ENCODE measurements around the gene TTLL9. TPM values are rescaled to one million over a fixed set of nuclear protein-coding genes. Genes with fewer than 3 reads are reported as not detected.

Gene TTLL9
- total and polyA plus RNA-seq, 10 of the 15 experiments (the other 5 are each of a cell fraction or from before 2014, with no cell fraction given) = 0.03 to 0.77 (median 0.11) TPM; not detected in 2

- Histone ChIP-seq H3K27ac (ENCODE audit: control insufficient read depth, insufficient read depth) (no peak overlapping the region), H2AFZ (ENCODE audit: control insufficient read depth, low read depth, low read length) (no peak overlapping the region), H3K9me3 (replicated peaks; ENCODE audit: control insufficient read depth, insufficient read depth, low read length) (no peaks in the 10 kb centered on the region), H3K36me3 (ENCODE audit: control insufficient read depth in 2 of 2, insufficient read depth in 2 of 2, low read length in 1 of 2) (no peaks in the 10 kb centered on the region), H3K4me1 (ENCODE audit: control insufficient read depth, insufficient read depth, low read length) (peaks cover 13% of the 10 kb centered on the region), H3K4me3 (no peak overlapping the region), H3K9ac (ENCODE audit: control insufficient read depth, insufficient read depth, low read length) (no peak overlapping the region), H3K27me3 (replicated peaks in 1 of 2; ENCODE audit: control insufficient read depth in 2 of 2, insufficient read depth in 2 of 2, low read length in 1 of 2) (peaks cover 6 to 13% of the 10 kb centered on the region in 2 experiments), H3K4me2 (ENCODE audit: control insufficient read depth, insufficient read depth) (no peak overlapping the region), H4K20me1 (ENCODE audit: control insufficient read depth, insufficient read depth) (no peaks in the 10 kb centered on the region), H3K79me2 (ENCODE audit: control insufficient read depth, insufficient read depth, low read length) (no peaks in the 10 kb centered on the region)
- ChIA-PET POLR2A (interaction anchor here (0.7 to 6.1 kb wide), 9 partner anchors 9 to 348 kb away, joined by 3 to 31 read pairs (median 5); no protein-coding TSS in a partner anchor), RAD21 (ENCODE audit: unreplicated experiment) (interaction anchor here (0.9 to 3.6 kb wide), 9 partner anchors 10 to 82 kb away, joined by 3 to 26 read pairs (median 6); partner anchors contain the start of gene PDRG1), CTCF (interaction anchor here (0.6 to 3.3 kb wide), 5 partner anchors 13 to 296 kb away, joined by 3 to 22 read pairs (median 4); no protein-coding TSS in a partner anchor), SMC1A (ENCODE audit: uncharacterized antibody, unreplicated experiment) (interaction anchor here (1.0 to 4.2 kb wide), 10 partner anchors 10 to 163 kb away, joined by 3 to 16 read pairs (median 4); partner anchors contain the start of gene PDRG1)
- intact Hi-C loops (cut with micrococcal nuclease; ENCODE audit: unreplicated experiment) = no loop called here
- DNase-seq (ENCODE audit: low read depth, low spot score) (no peak), ATAC-seq (peak; percentile 5), FAIRE-seq (no peak)
- TF ChIP-seq ATF2 (IDR thresholded peaks at IDR 0.05; ENCODE audit: low read length) (no peak), HSF1 (IDR thresholded peaks at IDR 0.05; ENCODE audit: low read depth, low read length) (no peak), ELK1 (IDR thresholded peaks at IDR 0.05; ENCODE audit: low read depth, low read length) (no peak), CBFB (IDR thresholded peaks at IDR 0.05; ENCODE audit: low read depth) (no peak), PBX3 (IDR thresholded peaks at IDR 0.05; ENCODE audit: insufficient replicate concordance, low read depth, low read length) (no peak), TAF1 (IDR thresholded peaks at IDR 0.05; ENCODE audit: borderline replicate concordance, low read depth, low read length) (no peak), SUZ12 (IDR thresholded peaks at IDR 0.05; ENCODE audit: unreplicated experiment) (no peak)
- TSS peak; percentile 58 for BruUV-seq (replicated peaks)
- in situ Hi-C loops (cut with MboI) = no loop called here
- WGBS (ENCODE audit: insufficient coverage, insufficient replicate concordance, low lambda C conversion rate, missing lambda C conversion rate) = 44% methylated on average over 12 of the region's 12 CpGs
Observed at GRCh38 chr20:31868853-31869672, 1.4 kb upstream of the TTLL9 start.
